HG03457 (cell line): ENCODE data around the gene LPIN3.
A peak's percentile ranks its signal among the peaks of the same experiment; 100 is the strongest.
"Not testable (repeated sequence)": the region's sequence is repeated elsewhere in the genome, so short reads cannot be mapped to it uniquely, and the experiment has no call there.

Source experiments
- ATAC-seq: cut with Tn5 transposase; IDR thresholded peaks from one replicate; pipeline ENCODE4 v1.9.1; 2021; ENCODE audit warnings: moderate number of reproducible peaks; ENCODE audit not compliant: unreplicated experiment

LPIN3 gene, protein sequence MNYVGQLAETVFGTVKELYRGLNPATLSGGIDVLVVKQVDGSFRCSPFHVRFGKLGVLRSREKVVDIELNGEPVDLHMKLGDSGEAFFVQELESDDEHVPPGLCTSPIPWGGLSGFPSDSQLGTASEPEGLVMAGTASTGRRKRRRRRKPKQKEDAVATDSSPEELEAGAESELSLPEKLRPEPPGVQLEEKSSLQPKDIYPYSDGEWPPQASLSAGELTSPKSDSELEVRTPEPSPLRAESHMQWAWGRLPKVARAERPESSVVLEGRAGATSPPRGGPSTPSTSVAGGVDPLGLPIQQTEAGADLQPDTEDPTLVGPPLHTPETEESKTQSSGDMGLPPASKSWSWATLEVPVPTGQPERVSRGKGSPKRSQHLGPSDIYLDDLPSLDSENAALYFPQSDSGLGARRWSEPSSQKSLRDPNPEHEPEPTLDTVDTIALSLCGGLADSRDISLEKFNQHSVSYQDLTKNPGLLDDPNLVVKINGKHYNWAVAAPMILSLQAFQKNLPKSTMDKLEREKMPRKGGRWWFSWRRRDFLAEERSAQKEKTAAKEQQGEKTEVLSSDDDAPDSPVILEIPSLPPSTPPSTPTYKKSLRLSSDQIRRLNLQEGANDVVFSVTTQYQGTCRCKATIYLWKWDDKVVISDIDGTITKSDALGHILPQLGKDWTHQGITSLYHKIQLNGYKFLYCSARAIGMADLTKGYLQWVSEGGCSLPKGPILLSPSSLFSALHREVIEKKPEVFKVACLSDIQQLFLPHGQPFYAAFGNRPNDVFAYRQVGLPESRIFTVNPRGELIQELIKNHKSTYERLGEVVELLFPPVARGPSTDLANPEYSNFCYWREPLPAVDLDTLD

DNA sequence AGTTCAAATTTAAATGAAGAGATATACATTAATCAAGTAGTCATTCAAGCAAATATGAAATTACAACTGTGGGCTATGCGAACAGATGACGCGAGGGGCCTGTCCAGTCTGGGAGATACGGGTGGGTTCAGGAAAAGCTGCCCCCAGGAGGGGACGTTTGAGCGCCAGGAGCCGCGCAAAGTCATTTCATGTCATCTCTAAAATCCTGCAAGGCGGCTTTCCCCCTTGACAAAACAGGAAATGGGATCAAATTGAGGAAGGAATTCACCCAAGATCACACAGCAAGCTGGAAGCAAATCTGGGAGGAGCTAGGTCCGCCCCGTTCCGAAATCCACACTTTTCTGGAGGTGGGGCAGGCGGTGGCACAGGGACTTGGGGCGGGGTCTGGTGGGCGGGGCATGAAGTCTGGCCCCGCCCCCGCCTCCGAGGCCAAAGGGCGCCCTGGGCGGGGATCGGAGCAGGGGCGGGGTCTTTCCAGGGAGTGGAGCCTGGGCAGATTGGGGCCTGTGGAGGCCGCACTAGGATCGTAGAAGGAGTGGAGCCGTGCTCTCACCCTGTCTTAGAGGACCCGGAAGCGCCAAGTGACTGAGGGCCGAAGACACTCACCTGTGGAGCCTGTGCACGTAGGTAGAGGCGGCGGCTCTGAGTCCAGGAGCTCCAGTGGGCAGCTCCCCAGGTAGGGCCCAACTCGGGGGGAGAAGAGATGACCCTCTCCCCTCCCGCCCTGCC lies at the start of gene LPIN3:
Gene LPIN3, plus strand, starts transcription at position 495 of the 729 bp plus-strand sequence. CDS start 4,983 bp downstream, outside the sequence.
- ATAC-seq, result no peak

DNA sequence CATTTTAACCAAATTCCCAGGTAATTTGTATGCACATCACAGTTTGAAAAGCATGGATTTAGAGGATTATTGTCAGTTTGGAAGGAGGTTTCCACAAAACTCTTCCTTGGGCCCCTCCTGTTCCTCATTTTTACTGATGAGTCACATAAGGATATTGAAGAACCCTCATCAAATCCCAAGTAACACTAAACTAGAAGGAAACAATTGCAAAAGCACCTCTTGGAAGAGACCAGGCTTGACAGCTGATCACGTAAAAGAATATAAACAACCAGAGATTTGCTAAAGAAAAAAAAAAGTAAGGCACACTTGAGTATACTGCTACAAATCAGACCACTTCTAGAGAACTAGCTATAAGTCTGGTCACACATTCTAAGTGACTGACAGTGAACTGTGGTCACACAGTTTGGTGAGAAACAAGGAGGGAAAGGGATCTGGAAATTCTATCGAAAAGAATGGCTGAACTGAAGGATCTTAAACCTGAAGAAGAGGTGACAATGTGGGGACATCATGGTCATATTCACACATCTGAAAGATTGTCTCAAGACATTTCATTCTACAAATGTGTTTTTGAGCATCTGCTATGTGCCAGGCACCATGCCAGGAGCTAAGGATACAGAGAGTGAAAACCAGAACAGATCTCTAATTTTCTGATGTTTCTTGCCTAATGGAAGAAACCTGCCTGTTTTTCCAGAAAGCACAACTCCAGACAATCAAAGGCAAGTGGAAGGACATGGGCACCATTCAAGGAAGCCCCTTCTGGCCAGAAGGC lies 47.2 kb upstream of the LPIN3 start:
- no peak for ATAC-seq

DNA sequence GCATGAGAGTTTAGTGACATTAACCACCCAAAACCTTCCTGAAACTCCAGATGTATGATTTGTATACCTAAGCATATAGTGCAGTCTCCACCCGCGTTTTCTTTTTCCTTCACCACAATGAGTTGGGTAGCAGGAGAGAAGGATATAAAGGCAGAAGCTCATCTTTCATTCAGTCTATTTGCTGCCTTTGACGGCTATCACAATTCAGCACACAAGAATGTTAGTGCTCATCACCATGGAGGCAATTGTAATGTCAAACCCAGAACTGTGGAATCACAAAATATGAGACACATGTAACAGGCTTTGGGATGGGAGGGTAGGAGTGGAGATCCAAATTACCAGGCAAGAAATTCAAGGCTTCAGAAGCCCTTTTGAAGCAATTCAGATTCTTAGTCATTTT lies 40.7 kb upstream of the LPIN3 start:
- ATAC-seq, result no peak

DNA sequence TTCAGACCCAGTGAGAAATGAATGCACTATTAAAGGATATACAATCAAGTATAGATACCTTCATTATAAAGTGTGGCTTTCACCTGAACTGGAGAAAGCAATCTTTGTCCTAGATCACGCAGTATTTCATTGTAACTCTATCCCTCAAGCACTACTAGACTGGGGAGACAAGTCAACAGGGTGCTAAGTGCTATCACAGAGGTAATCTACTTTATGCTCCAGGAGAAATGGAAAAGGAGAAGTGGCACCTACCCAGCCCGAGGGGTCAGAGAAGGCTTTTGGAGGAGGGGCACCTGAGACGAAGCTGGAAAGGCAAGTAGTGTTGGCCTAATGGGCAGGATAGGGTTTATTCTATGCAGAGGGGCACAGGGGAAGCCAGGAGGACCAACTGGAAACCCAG lies 40.2 kb upstream of the LPIN3 start:
- ATAC-seq, result no peak

DNA sequence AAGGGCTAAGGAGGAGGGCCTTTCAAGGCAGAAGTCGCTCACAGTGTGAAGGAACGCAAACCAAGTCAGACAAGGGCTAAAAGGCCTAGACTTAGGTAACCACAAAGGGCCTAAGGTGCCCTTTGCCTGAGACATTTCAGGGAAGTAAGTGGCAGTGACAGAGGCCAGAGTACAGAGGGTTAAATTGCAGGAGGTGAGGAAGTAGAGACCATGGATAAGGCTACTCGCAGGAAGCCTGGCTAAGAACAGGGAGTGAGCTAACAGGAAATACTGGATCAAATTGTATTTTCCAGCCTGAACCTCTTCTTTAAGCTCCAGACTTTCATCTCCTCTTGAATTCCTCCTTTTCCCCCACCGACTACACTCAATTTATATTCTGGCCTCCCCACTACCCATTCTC lies 39.7 kb upstream of the LPIN3 start:
- no peak for ATAC-seq

DNA sequence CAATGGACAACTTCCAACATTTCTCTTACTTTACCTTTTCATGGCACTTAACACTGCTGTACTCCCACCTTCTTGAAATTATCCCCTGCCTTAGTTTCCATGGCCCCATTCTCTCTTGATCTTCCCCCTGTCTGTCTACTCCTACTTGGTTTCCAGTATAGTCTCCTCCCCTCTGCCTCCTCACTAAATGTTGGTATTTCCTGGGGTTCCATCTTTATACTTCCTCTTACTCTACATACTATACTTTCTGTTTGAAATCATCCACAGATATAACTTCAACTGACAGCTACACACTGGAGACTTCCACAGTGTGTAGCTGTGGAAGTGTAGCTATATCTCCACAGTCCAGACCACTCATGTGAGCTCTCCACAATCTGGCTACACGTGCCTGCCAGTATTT lies 36.6 kb upstream of the LPIN3 start:
- ATAC-seq, result no peak

DNA sequence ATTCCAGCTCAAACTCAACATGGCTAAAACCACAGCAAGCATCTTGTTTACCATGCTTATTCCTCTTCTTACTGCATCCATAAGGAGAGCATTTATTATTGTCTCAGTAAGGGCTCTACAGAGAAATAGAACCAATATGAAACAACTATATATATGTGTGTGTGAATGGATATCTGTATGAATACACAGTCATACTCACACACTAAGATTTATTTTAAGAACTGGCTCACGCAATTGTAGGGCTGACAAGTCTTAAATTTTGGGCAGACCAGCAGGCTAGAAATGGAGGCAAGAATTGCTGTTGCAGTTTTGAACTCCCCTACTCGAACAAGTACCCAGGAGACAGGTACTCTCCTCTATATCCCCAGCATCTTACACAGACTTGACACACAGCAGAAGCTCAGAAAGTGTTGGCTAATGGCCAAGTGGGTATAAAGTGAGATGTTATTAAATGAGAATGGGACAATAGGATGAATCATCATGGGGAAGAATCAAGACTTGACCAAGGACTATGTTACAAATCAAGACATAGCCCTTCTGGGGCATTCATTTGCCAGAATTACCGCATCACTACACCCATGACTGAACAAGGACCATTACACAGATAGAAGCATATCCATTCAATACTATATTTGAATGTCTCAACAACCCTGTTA lies 36.1 kb upstream of the LPIN3 start:
- ATAC-seq, result no peak

DNA sequence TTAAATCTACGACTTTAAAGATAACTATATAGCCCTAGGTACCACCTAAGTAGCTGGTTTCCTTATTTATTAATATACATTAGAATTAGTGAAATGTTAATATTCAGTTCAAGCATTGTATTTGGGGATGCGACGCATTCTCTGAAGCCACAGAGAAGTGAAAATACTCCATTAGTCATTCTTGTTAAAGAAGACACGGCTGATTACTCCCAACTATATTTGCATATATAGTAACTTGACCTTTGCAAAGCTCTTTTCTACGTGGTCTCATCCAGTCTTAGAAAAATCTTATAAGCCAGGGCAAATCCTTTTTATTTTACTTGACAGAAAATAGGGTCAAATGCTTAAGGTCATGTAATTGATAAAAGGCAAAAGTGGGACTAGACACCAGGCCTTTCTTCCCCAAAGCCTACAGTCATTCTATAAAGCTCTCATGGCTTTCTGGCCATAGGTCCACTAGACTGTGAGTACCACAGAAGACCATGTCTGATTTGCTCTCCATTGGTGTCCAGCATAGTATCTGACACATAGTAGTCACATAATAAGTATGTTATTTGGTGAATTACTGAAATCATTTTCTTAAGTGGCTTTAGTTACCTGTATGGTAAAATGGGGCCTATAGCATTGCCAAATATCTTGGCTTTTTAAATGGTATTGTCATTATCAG lies 34.4 kb upstream of the LPIN3 start:
- ATAC-seq, result peak; percentile 74

DNA sequence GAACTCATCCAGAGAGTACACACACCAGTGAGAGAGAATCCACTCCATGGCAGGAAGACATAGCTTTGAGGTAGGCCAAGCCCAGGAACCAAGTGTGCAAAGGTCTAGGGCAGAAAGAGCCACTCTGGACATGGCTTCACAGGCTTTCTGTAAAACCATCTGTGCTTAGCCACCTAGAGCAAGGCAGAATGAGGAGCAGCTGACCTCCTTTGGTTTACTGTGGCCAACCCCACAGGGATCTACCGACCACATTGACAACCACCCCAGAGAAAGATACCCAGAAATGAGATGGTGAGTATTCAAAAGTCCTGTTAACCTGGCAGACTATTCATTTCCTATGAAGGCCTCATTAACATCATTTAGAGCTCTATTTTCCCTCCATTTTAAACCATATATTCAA lies 33.6 kb upstream of the LPIN3 start:
- no peak for ATAC-seq

DNA sequence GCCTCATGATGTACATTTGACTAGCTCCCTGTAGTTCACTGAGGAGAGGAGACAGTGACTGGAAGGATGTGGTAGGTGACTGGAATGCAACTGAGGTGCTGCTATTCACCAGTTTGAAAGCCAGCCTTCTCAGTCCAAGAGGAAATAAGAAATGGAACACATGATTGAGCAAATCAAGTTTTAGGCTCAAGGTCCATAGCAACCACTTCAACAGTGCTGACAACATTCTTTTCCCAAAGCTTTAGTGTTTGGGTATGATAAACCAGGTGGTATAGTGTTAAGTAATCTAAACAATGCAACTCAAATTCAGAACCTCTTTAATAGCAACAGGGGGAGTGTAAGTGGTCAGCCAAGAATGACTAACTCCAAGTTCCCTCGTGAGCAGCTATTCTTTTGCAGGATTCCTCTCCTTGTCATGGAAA lies 32.3 kb upstream of the LPIN3 start:
- no peak for ATAC-seq

DNA sequence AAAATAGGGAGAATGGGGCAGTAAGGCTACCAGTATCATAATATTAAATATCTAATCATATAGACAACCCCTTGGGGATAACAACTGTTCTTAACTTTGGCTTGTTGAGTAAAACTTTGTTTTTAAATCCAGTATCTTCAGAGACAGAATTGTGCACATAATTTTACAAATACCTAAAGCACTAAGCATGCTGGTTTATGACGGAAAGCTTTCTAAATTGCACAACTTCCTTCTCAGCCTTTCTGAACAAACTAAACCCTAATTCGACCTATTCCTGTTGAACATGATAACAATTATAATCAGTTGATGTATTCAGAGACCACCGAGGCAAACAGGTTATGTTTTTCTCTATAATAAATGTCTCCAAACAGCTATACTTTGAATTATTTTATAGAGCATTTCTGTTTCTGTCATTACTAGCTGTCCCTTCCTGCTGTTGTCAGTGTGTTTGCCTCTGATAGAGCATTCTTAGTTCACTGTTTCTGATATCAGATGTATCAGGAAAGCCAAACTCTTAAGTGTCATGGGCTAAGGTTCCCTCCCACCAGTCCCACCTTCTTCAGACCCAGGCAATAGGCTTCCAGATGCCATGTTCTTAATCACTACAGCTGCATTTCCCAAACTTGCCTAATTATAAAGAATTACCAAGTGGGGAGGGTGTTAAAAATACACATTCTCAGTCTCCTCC lies 31.8 kb upstream of the LPIN3 start:
- ATAC-seq, result no peak

DNA sequence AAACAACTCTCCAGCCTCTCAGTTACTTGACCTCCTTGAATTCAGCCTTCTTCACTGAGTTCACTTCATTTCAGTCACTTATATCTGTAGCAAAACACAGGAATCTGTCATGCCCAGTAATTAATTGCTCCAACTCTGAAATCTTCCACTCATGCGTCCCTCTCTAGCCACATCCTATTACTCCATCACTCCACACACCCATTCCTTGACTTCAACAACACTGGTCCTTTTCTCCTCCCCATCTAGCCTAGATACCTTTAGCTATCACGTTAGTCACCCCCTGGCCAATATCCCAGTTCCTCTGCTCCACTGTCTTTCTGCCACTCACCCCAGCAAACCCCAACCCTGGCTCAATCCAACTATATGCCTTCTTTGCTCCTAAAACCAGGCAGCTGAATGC lies 30.8 kb upstream of the LPIN3 start:
- ATAC-seq, result no peak

DNA sequence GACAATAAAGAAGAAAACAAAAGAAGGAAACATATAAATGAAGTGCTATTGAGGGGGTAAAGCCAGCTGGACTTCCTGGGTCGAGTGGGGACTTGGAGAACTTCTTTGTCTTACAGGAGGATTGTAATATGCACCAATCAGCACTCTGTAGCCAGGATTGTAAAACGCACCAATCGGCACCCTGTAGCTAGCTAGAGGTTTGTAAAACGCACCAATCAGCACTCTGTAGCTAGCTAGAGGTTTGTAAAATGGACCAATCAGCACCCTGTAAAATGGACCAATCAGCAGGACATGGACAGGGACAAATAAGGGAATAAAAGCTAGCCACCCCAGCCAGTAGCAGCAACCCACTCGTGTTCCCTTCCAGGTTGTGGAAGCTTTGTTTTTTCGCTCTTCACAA lies 28.6 kb upstream of the LPIN3 start:
- ATAC-seq, result not testable (repeated sequence)

DNA sequence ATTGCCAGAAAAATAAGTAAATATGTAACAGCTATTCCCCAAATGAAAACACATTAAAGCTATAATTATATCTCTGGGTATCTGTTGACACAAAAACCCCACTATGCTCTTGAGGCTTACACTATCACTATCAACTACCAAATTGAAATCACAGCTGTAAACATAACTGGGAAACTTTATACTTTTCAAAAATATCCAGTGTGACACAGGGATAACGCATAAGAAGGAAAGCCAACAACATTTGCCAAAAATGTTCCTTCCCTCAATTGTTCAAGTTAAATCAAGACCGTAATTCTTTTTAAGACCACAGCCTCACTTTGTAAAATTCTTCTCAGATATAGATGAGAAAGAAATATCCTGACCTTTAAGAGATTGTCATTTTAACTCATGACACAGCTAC lies 26.2 kb upstream of the LPIN3 start:
- no peak for ATAC-seq

DNA sequence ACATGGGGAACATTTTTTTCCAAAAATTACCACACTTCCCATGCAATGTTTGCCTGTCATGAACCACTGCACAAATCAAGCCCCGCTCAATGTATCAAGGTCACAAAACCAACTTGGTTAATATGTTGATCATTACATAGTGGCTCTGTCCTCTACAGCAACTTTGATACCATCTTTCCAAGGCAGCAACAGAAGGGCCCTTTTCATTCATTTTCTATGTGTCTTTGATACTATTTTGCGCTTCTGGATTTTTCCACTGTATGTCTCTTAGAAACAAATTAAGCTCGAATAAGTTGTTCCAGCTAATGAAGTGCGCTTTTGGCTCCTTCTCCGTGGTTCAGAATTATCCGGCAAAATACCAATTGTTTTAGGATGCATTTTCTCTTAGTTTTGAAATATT lies 24.6 kb upstream of the LPIN3 start:
- no peak for ATAC-seq

DNA sequence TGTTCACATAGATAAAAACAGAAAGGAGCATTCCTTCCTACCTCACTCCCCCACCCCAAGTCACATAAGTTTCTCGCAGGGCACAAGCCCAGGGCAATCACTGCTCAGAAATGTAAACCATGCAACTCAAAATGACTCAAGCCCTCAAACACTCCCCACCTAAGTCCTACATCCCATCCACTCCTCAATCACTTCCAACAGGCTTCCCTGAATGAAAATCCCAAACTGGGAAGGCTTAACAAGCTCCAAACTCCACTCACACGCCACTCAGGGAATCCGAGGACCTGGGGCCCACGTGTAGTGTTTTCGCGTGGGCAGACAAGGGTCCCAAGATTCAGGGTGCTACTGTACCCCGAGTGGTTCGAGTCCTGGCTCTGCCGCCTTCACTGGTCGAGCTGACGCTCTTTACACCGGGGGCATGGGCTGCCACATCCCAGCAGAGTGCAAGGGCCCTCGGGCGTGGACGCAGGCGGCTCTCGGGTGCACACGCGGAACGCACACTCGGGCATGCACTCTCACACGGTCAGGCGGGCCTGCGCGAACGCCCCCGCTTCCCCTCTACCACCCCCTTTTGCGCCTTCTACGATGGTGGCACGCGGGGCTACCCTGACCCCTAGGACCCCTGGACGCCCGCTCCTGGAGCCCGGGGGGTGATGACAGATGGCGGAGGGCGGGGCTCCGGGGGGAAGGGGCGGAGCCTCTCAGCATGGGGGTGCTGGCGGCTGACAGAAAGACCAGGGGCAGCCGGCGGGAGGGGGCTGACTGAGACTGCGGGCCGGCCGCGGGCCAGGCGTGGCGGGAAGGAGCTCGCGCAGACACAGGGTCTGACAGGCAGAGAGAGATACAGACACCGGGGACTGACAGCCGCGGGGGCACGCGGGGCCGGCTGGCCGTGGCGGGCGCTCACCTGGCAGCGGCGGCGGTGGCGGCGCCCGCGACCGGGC lies 23.7 kb upstream of the LPIN3 start:
- peak; percentile 28 for ATAC-seq

DNA sequence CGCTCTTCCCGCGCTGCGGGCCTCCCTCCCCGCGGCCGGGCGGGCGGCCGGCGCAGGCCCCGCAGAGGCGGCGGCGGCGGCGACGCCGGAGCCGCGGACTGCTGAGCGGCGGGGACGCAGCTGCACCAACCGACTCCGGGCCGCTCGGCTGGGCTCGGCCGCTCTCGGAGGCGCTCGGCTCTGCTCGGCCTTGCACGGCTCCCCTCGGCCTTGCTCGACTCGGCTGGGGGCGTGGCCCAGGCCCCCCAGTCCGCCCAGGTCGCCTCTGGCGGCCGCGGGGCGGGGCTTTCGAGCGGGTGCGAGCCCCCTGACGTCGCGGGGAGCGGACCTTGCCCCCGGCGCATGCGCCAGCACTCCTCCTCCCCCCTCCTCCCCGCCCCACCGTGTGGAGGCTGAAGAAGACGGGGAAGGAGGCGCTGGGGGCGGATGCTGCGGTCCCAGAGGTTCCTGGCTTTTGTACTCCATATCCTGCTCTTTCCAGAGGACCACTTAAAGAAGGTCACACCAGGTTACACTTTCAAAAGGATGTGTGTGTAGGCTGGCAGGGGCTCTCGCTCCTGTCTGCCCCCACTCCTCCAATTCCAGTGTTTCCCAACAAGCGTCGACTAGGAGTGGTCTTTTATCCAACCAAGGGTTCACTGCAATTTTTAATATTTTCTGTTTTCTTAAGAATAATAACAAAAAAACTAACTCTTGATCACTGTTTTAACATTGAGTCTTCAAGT lies 22.9 kb upstream of the LPIN3 start, which contains the start of gene ZHX3:
Gene ZHX3, minus strand, starts transcription at position 186 of the 725 bp plus-strand sequence. CDS start 112,815 bp downstream, outside the sequence.
- ATAC-seq, result peak; percentile 93
